SJCRH30 (cell line): ENCODE data around the gene CRNKL1. TPM values are rescaled to one million over a fixed set of nuclear protein-coding genes. Genes with fewer than 3 reads are reported as not detected.
A peak's percentile ranks its signal among the peaks of the same experiment; 100 is the strongest.

Experiments
- DNase-seq, 2 experiments: peaks; one replicate each; pipeline ENCODE4 v3.0.0-alpha.2; 2015 to 2020
- H3K27ac ChIP-seq: fragments of 250-450 bp; sonication (Bioruptor Pico); 2 replicates; pipeline ENCODE4 v1.5.1; 2020; ENCODE audit warnings: mild to moderate bottlenecking, moderate library complexity
- H3K27me3 ChIP-seq: fragments of 250-450 bp; sonication (Bioruptor Pico); 2 replicates; pipeline ENCODE4 v1.5.1; 2020; ENCODE audit warnings: mild to moderate bottlenecking, moderate library complexity
- H3K36me3 ChIP-seq: fragments of 250-450 bp; sonication (Bioruptor Pico); 2 replicates; pipeline ENCODE4 v1.5.1; 2020; ENCODE audit warnings: mild to moderate bottlenecking, moderate library complexity
- H3K4me1 ChIP-seq: fragments of 250-450 bp; sonication (Bioruptor Pico); 2 replicates; pipeline ENCODE4 v1.5.1; 2020; ENCODE audit warnings: mild to moderate bottlenecking, moderate library complexity
- H3K4me3 ChIP-seq: fragments of 250-450 bp; sonication (Bioruptor Pico); 2 replicates; pipeline ENCODE4 v1.5.1; 2020; ENCODE audit warnings: mild to moderate bottlenecking, moderate library complexity
- H3K9me3 ChIP-seq: fragments of 250-450 bp; sonication (Bioruptor Pico); replicated peaks from 2 replicates; pipeline ENCODE4 v1.5.1; 2020; ENCODE audit warnings: mild to moderate bottlenecking, moderate library complexity
- total RNA-seq: library from RNA; depleted of rRNA; stranded (reverse); fragments of >200 nt; shearing (Covaris generic); gene quantifications from 2 replicates; pipeline ENCODE4 v1.2.3, GENCODE V29; 2014; rRNA removed

Gene CRNKL1
- total RNA-seq = 49.4 and 51.8 TPM in 2 replicates

DNA sequence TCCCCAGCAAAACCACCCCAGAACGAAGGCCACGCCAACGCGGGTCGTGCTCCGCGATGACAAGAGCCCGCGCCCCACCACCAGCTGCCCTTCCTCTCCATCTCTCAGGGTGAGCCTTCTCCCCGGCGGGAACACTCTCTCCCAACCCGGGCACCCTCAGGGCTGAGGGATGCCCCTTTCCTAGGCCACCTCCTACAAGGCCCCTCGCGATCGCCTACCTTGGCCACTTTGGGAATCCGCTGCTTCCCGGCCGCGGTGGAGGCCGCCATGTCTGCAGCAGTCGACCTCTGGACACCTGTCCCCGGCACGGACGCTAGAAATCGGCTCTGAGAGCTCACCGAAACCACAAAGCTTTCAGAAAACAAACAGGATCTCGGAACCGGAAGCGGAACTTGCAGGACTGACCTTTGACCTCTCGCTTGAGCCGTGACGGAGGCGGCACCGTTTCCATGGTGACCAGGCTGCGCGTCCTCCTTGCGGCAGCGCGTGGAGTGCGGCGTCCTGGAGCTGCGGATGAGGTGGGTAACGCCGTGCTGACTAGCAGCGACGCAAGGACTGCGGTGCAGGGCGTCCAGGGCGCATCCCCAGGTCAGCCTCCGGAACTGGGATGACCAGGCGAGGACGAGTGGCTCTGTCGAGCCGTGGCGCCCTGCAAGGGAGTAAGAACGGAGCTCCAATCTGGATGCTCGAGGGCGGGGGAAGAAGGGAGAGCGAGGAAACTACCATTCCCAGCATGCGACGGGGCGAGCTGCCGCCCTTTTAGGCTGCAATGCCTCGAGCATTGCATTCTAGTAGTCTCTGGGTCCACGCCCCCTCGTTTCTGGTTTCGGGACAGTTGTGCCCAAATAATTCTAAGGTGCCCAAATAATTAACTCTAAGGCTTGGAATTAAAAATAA lies at the start of gene CRNKL1, which contains the start of gene CFAP61:
Gene CRNKL1 (minus strand): TSS at position 393 of the 897 bp plus-strand sequence. CDS start 124 bp downstream, at position 269.
Gene CFAP61 (plus strand): TSS at position 459 of the 897 bp plus-strand sequence. CDS start 4,122 bp downstream, outside the sequence.
- H3K9me3 ChIP-seq = no peaks in the 10 kb centered on the region
- H3K4me1 ChIP-seq = peaks cover 12% of the 10 kb centered on the region
- H3K36me3 ChIP-seq = peaks cover 32% of the 10 kb centered on the region
- H3K4me3 ChIP-seq = peak within 1 kb of the TSS; percentile 96
- DNase-seq = peak; percentile 98
- H3K27ac ChIP-seq = peak within 1 kb of the TSS; percentile 79
- H3K27me3 ChIP-seq = no peaks in the 10 kb centered on the region

DNA sequence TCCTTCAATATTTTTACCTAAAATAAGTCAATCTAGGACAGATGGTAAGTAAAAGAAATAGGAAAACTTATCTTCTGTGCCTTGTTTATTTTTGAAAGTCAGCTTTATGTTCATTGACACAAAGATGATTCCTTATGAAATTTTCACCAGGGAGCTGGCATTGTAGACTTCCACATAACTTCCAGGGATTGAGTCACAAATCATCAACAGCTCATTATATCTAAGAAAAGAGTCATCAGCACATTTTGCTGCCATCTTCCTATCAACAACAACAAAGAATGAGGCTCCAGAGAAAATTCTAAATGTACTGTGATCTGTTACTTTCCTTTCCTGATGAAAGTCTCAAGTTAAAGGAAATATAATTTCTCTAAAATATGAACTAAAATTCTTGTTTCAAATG lies 48.6 kb upstream of the CRNKL1 start:
- Histone ChIP-seq H3K36me3 (no peaks in the 10 kb centered on the region), H3K27me3 (no peaks in the 10 kb centered on the region), H3K4me3 (no peak overlapping the region), H3K27ac (no peak overlapping the region), H3K9me3 (no peaks in the 10 kb centered on the region), H3K4me1 (no peaks in the 10 kb centered on the region)
- DNase-seq = no peak

DNA sequence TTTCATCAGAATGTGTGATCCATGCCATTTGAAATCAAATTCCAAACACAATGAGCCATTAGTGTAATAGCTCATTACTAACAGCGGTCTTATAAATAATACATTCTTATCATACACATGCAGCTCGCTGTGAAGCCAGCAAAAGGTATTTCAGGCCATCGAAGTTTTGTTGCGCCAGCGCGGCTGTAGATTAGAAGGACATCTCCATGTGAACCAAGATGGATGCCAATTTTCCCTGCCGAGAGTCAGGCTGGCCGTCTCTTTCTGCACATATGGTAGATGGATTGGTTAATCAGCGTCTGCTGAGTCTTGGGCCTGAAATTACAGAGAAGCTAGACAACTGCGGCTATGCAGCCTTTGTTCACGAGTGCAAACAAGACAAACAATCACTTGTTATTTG lies 44.2 kb upstream of the CRNKL1 start:
- DNase-seq = no peak
- no peaks in the 10 kb centered on the region for H3K27me3 ChIP-seq
- no peak overlapping the region for H3K4me3 ChIP-seq
- H3K4me1 ChIP-seq = no peaks in the 10 kb centered on the region
- no peak overlapping the region for H3K27ac ChIP-seq
- no peaks in the 10 kb centered on the region for H3K36me3 ChIP-seq
- no peaks in the 10 kb centered on the region for H3K9me3 ChIP-seq

DNA sequence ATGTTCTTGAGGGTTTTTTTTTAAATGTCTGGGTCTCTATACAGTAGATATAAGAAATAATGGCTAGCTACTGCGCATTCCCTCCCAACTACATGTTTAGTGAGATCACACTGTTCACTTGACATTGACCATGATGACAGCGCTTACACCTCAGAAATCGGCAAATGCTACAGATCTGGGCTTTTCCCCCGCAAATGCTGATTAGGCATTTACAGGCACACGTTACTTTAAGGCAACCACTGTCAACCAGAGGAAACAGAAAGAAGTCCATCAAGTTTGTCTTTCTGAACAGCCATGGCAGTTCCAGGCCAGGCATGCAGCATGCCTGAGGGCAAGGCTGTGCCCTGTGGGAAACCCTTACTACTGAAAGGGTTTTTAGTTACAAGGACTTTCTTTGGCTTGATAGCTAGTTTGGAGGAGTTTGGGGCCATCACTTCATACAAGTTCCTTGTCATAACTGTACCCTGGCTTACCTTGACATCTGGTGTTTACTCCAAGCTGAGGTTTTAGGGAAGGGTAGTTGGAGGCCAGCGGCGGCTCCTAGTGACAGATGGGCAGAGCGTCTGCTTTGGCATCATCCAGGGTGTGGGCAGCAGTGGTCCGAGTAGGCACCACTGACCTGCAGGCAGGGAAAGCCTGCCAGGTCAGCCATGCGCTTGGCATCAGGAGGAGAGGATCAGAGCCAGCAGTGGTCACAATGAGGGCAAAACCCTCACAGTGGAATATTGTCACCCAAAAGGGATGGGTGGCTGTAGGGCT lies 43.0 kb upstream of the CRNKL1 start:
- Histone ChIP-seq H3K36me3 (no peaks in the 10 kb centered on the region), H3K9me3 (no peaks in the 10 kb centered on the region), H3K27ac (no peak overlapping the region), H3K4me3 (no peak overlapping the region), H3K4me1 (no peaks in the 10 kb centered on the region), H3K27me3 (no peaks in the 10 kb centered on the region)
- DNase-seq = no peak

DNA sequence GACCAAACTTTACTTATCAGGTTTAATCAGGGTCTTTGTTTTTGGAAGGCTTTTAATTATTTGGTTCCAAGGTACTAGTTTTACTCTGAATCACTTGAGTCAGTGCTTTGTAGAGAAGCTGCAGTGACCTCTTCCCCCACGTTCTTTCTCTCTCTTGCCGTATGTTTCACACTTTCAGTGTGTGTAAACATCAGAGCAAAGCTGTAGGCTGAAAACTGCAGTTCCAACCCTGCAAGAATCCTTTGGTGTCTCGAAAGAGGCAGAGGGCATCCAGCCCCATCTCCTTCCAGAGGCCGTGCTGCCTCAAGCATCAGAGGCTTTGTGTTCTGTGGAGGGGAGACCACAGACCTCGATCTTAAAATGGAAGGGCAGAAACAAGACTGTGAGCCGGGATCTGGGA lies 42.1 kb upstream of the CRNKL1 start:
- no peak overlapping the region for H3K27ac ChIP-seq
- H3K9me3 ChIP-seq = no peaks in the 10 kb centered on the region
- no peaks in the 10 kb centered on the region for H3K4me1 ChIP-seq
- H3K27me3 ChIP-seq = no peaks in the 10 kb centered on the region
- H3K36me3 ChIP-seq = no peaks in the 10 kb centered on the region
- no peak for DNase-seq
- no peak overlapping the region for H3K4me3 ChIP-seq

DNA sequence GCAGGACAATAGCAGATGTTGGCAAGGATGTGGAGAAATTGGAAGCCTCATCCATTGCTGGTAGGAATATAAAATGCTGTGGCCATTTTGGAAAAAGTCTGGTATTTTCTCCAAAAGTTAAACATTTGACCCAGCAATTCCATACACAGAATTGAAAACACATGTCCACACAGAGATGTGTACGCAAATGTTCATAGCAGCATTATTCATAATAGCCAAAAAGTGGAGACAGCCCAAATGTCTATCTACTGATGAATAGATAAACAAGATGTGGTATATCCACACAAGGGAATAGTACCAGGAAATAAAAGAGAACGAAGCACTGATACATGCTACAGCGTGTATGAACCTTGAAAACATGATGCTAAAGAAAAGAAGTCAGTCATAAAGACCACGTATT lies 40.6 kb upstream of the CRNKL1 start:
- Histone ChIP-seq H3K27me3 (no peaks in the 10 kb centered on the region), H3K9me3 (no peaks in the 10 kb centered on the region), H3K27ac (no peak overlapping the region), H3K4me1 (no peaks in the 10 kb centered on the region), H3K36me3 (no peaks in the 10 kb centered on the region), H3K4me3 (no peak overlapping the region)
- no peak for DNase-seq

DNA sequence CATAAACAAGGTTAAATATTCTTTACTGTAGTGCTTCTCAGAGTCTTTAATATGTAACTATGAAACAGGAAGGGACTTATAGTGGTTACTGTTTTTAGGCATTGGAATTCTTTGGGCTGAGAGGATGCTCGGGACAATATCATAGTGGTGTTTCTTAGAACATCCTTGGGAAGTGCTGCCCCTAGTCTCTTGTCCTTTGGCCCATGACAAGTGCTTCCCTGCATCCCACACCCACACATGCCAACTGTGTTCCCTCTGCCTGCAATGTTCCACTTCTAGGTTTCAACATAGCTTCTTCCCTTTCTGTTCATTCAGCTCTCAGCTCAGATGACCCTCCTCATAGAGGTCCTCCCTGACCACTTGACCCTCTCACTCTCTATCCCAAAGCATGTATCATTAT lies 37.7 kb upstream of the CRNKL1 start:
- Histone ChIP-seq H3K4me3 (no peak overlapping the region), H3K4me1 (no peaks in the 10 kb centered on the region; the same call in none of the 2 replicates), H3K27me3 (no peaks in the 10 kb centered on the region), H3K9me3 (no peaks in the 10 kb centered on the region), H3K36me3 (no peaks in the 10 kb centered on the region), H3K27ac (no peak overlapping the region)
- DNase-seq = no peak

DNA sequence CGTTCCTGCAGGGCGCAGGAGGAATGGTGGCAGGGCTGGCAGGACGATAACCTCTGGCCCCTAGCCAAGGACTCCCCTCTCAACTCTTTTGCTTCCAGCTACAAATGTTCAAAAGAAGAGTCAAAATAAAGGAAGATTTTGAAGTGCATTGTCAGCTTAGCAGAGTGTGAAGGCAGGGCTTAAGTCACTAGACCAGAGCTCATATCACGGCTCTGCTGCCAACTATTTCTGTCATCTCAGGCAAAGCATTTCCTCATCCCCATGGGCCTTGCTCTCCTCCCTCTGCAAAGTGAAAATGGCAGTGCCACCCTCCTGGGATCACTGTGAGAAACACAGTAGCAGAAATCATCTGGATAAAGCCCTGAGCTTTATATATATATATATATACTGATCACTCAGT lies 36.8 kb upstream of the CRNKL1 start:
- Histone ChIP-seq H3K27ac (no peak overlapping the region), H3K9me3 (no peaks in the 10 kb centered on the region), H3K36me3 (no peaks in the 10 kb centered on the region), H3K27me3 (no peaks in the 10 kb centered on the region), H3K4me3 (no peak overlapping the region), H3K4me1 (peaks cover 5% of the 10 kb centered on the region)
- DNase-seq = no peak

DNA sequence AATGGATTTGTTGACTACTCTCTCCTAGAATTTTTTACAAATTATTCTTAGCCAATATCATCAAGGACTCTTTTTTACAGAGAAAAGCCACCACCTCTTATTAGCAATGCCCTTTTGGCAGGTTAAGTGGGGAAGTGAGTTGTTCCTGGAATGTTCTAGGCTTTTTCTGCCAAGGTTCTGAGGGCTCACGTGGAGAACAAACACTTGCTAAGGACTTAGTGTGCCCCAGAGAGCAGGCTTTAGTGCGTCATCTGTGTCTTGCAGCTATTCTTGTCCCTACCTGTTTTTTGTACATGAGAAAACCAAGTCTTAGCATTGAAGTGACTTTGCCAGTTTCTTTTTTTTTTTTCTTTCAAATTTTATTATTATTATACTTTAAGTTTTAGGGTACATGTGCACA lies 33.5 kb upstream of the CRNKL1 start:
- H3K4me3 ChIP-seq = no peak overlapping the region
- H3K27me3 ChIP-seq = no peaks in the 10 kb centered on the region
- H3K4me1 ChIP-seq = peaks cover 8% of the 10 kb centered on the region
- no peak for DNase-seq
- H3K36me3 ChIP-seq = no peaks in the 10 kb centered on the region
- H3K27ac ChIP-seq = no peak overlapping the region
- no peaks in the 10 kb centered on the region for H3K9me3 ChIP-seq

DNA sequence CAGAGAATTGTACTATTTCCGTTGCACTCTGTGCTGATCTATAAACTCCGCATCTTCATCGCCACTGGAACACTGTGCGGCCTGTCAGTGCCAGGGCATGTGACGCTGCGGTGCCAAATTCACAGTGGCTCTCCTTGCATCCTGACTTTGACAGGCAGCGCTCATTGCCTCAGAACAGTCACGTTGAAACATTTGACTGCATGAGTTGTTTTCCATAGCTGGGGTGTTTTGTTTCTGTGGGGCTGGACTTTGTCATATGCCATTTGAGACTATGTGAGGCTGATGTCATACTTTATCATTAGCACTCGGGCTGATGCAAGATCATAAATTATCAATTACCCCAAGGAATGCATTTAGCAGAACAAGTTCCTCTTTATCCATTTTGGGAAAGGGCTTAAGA lies 32.8 kb upstream of the CRNKL1 start:
- Histone ChIP-seq H3K36me3 (no peaks in the 10 kb centered on the region), H3K27ac (no peak overlapping the region), H3K27me3 (no peaks in the 10 kb centered on the region), H3K9me3 (no peaks in the 10 kb centered on the region), H3K4me3 (no peak overlapping the region), H3K4me1 (peaks cover 8% of the 10 kb centered on the region)
- DNase-seq = no peak

DNA sequence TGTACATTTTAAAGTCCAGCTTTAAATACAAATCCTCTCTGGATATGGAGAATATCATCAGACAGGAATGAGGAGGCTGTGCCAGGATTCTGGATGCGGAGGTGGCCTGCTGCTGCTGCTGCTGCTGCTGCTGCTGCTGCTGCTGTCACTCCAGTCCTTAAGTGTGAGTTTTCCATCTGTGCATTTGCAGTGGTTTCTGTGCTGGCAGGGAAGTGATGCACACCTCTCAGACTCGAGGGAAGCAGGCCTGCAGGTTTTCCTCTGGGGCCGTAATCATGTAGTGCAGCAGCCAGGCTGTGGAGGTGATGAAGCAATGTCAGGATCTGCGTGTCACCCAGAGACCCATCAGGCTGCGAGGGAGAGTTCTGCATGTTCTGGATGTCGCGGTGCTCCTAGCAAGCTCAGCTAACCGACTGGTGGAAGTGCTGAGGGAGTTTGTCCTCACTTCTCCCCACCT lies 32.1 kb upstream of the CRNKL1 start:
- no peaks in the 10 kb centered on the region for H3K9me3 ChIP-seq
- no peak overlapping the region; the same call in 1 of the 2 replicates for H3K27ac ChIP-seq
- H3K27me3 ChIP-seq = no peaks in the 10 kb centered on the region
- DNase-seq = peak; percentile 61 to 79
- no peaks in the 10 kb centered on the region for H3K36me3 ChIP-seq
- peak overlapping the region; percentile 32 for H3K4me3 ChIP-seq
- H3K4me1 ChIP-seq = peaks cover 12% of the 10 kb centered on the region

DNA sequence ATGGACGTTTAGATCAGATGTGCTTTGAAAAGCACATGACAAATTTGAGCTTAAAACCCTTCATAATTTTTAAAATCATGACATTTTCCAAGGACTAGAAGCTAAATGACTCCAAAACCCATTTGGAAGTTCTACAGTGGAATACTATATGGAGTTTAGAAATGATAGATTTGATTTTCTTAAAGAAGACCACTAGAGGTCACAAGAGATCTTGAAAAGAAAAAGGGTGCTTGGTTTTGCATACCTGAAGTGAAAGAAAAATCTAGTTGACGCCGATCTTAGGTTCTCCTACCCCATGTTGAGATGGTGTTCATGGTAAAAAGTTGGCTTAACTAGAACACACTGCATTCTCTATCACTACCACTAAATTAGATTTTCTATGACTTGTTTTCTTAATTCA lies 31.5 kb upstream of the CRNKL1 start:
- no peaks in the 10 kb centered on the region for H3K27me3 ChIP-seq
- H3K4me3 ChIP-seq = peak overlapping the region; percentile 32
- no peaks in the 10 kb centered on the region for H3K36me3 ChIP-seq
- peaks cover 17% of the 10 kb centered on the region for H3K4me1 ChIP-seq
- H3K27ac ChIP-seq = no peak overlapping the region; the same call in 1 of the 2 replicates
- H3K9me3 ChIP-seq = no peaks in the 10 kb centered on the region
- DNase-seq = peak in 1 of 2 experiments; percentile 71

DNA sequence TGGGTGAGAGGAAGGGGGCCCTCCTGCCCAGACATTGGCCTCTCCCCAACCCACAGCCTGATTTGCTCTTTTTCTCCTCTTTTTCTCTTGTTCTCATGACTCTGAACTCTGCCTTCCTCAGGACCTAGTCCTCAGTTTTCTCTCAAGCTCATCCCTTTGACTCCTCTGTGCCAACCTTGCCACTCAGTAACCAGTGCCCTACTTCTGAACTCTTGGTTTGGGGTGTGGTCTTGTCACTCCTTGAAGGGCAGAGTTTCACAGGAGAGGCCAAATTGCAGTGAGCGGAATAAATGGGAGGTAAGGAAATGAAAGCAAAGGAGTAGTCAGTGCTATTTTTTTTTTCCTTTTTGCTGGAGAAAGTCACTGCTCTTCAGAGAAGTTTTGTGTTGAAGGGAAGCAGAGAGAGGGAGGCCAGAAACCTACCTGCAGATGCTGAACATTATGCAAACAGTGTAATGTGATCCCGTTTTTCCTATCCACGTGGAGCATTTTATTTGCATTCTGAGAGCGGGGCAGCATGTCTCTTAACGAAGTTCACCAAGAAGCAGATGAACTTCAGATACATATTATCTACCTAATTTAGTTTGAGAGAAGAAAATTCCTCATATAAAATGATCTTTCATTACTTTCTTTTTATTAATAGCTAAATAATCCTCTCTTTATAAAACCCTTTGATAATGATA lies 27.0 kb upstream of the CRNKL1 start:
- Histone ChIP-seq H3K27ac (no peak overlapping the region; the same call in 1 of the 2 replicates), H3K36me3 (no peaks in the 10 kb centered on the region), H3K27me3 (no peaks in the 10 kb centered on the region), H3K4me1 (peaks cover 45% of the 10 kb centered on the region), H3K9me3 (no peaks in the 10 kb centered on the region), H3K4me3 (no peak overlapping the region)
- DNase-seq = no peak

DNA sequence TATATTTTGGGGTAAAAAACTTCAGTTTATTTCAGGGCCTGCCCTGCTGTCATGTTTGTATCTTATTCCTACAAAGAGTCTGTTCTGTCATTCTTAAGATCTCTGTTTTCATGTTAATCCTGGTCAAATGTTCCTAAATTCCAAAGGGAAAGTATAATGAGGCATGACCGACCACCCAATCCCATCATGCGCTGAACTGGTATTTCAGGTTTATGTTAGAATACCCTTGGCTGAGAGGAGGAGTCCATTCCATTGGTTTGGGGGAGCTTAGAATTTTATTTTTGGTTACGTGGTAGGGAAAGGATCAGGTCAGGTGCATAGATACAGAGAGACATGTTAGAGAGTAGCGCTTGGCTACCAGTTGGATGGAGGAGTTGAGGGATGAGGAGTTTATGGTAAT lies 25.8 kb upstream of the CRNKL1 start:
- Histone ChIP-seq H3K27ac (peak overlapping the region; percentile 73), H3K9me3 (no peaks in the 10 kb centered on the region), H3K4me1 (peaks cover 47% of the 10 kb centered on the region), H3K4me3 (no peak overlapping the region), H3K27me3 (no peaks in the 10 kb centered on the region), H3K36me3 (no peaks in the 10 kb centered on the region)
- peak; percentile 59 to 78 for DNase-seq
